GM19238 (cell line): ENCODE data around the gene ERAP2.
"Not testable (repeated sequence)": the region's sequence is repeated elsewhere in the genome, so short reads cannot be mapped to it uniquely, and the experiment has no call there.

Source experiments
- DNase-seq: peaks from one replicate; pipeline ENCODE4 v3.0.0; 2011; ENCODE audit warnings: low spot score; ENCODE audit not compliant: insufficient read length

The ERAP2 gene

GRCh38 chr5:96861076-96861475, 15.2 kb upstream of the ERAP2 start:
- DNase-seq = no peak

DNA sequence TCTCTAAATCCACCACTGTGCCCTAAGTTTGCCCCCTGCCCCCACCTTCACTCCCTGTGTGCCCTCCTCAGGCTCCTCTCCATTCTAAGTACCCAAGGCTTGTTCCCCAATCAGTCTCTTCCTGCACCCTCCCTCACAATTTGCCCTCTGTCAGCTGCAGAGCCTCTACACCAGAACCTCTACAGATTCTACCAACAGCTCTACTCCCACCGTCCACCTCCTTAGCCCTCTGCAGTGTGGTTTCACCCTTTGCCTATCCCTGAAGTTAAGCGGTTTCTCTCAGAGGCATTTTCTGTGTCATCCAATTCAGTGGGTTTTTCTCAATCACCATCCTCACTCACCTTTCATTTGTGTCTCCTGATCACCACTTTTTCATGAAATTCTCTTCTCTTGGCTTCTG, 13.2 kb upstream of the ERAP2 start:
- DNase-seq = no peak

GRCh38 chr5:96863949-96864584, 12.2 kb upstream of the ERAP2 start:
- no peak for DNase-seq

GRCh38 chr5:96864922-96865530, 11.3 kb upstream of the ERAP2 start:
- no peak for DNase-seq

DNA sequence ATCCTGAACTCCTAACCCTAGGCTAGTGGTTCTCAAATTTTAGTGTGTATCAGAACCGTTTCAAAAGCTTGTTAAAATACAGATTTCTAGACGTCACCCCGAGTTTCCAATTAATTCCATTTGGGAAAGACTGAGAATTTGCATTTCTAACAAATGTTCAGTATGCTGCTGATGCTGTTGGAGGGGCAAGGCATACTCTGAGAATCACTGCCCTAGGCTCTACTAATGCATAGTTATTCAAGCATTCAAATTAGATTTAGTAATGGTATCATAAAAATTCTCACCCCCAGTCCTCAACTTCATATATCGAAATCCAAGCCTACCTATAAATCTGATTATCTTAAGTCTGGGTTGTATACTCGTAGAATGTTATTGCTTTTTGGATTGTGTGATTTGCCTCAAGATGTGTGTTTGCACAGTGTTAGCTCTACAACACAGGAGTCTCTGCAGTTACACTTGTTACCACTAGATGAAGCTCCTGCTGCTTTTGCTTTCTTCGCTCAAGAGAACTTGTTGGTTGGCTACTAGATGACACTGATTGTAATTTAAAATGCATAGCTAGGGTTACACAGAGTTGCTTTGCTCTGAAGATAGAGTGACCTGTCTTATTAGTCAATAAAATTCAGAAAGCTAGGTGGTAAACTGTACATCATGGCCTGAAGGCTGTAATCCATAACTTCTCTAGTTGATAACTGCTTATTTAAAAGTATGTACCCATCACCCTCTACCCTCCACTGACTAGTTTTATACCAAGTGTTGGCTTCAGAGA, 7.5 kb upstream of the ERAP2 start:
- peak; percentile 35 for DNase-seq

GRCh38 chr5:96869372-96869641, 7.0 kb upstream of the ERAP2 start:
- DNase-seq = no peak

- DNase-seq = peak; percentile 16
Measured at GRCh38 chr5:96870094-96871026, 5.9 kb upstream of the ERAP2 start.

DNA sequence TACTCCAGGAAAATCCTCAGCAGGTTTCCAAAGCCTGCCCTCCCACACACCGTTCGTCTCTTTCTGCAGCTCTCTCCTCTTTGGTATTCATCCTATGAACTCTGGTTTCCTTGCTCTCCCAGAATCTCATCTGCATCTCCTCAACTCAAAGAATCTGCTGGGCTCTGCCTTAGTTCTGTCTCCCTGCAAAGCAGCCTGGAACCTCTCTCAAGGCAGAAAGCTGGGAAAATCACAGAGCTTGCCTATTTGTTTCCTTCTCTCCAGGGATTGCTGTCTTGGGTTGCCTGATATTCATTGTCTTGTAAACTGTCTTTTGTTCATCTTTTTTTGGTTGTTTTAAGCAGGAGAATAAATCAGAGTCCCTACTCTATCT, 5.3 kb upstream of the ERAP2 start:
- no peak for DNase-seq

DNA sequence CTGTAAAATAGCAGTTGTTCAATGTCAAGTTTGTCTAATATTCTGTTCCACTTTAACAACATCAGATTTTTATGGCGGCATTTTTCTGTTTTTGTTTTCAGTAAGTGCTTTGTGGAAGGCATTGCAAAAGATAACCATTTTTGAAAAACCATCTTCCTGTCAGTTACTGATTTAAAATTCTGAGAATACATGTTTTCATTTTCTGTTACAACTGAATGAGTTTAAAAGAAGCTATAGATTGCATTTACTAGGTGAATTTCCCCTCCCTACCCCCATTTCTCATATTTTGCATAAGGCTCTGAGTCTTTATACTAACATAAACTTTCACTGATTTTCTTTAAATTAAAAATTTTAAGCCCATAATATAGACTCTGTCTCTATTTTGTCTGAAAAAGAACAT, 4.6 kb upstream of the ERAP2 start:
- DNase-seq = no peak

- DNase-seq = no peak
Measured at GRCh38 chr5:96873449-96873848, 2.9 kb upstream of the ERAP2 start.

- no peak for DNase-seq
Measured at GRCh38 chr5:96874631-96875030, 1.7 kb upstream of the ERAP2 start.

GRCh38 chr5:96875791-96876291, 459 bp upstream of the ERAP2 start:
- DNase-seq = no peak

- not testable (repeated sequence) for DNase-seq
Measured at GRCh38 chr5:96876977-96877469, 723 bp downstream of the ERAP2 start.

- no peak for DNase-seq
Measured at GRCh38 chr5:96879665-96880064, 3.4 kb downstream of the ERAP2 start.

GRCh38 chr5:96880444-96881164, 4.3 kb downstream of the ERAP2 start:
- no peak for DNase-seq

GRCh38 chr5:96881511-96882115, 5.3 kb downstream of the ERAP2 start:
- DNase-seq = no peak

GRCh38 chr5:96883871-96884270, 7.6 kb downstream of the ERAP2 start:
- DNase-seq = no peak

GRCh38 chr5:96884995-96885394, 8.7 kb downstream of the ERAP2 start:
- no peak for DNase-seq

- no peak for DNase-seq
Measured at GRCh38 chr5:96885518-96886338, 9.4 kb downstream of the ERAP2 start.

GRCh38 chr5:96893342-96893741, 17.0 kb downstream of the ERAP2 start:
- DNase-seq = no peak
